Natural killer cell (primary cell): ENCODE results near the gene C19orf85. TPM values are rescaled to one million over a fixed set of nuclear protein-coding genes. Genes with fewer than 3 reads are reported as not detected.

ENCODE experiments used
- ATAC-seq, 3 donors: fragments of 150-1000 bp in 2 of 3; fragments of 200-7000 bp in 1 of 3; cut with Tn5 transposase; 1 replicate in 1 of 3; 2 replicates in 2 of 3; pipeline ENCODE4 v1.10.0; 2021; ENCODE audit warnings: mild to moderate bottlenecking in 2 of 3, moderate library complexity in 2 of 3
- DNase-seq, 2 donors: peaks; one replicate each; pipeline versions ENCODE4 v3.0.0 to v3.0.0-alpha.2; 2013 to 2021; ENCODE audit warnings: mixed read lengths in 1 of 2
- H3K27ac ChIP-seq: one replicate; pipeline ENCODE4 v1.5.1; 2013; ENCODE audit warnings: mild to moderate bottlenecking, low read length
- H3K27me3 ChIP-seq: one replicate; pipeline ENCODE4 v1.6.1; 2013; ENCODE audit warnings: low read length; ENCODE audit not compliant: control insufficient read depth, insufficient read depth
- H3K36me3 ChIP-seq: one replicate; pipeline ENCODE4 v1.6.1; 2013; ENCODE audit warnings: low read length; ENCODE audit not compliant: control insufficient read depth, insufficient read depth
- H3K4me1 ChIP-seq: one replicate; pipeline ENCODE4 v1.6.1; 2013; ENCODE audit warnings: low read length; ENCODE audit not compliant: control insufficient read depth, insufficient read depth
- H3K4me3 ChIP-seq: one replicate; pipeline ENCODE4 v1.5.1; 2013; ENCODE audit warnings: low read length
- H3K9me3 ChIP-seq: one replicate; pipeline ENCODE4 v1.6.1; 2013; ENCODE audit warnings: low read length; ENCODE audit not compliant: control insufficient read depth, insufficient read depth
- H3K27ac Mint-ChIP-seq, 2 donors: one replicate each; pipeline ENCODE4 v1.8.0; 2022; ENCODE audit warnings: mild to moderate bottlenecking in 2 of 2, mixed read lengths in 2 of 2, moderate library complexity in 1 of 2
- H3K27me3 Mint-ChIP-seq, 2 donors: one replicate each; pipeline ENCODE4 v1.8.0; 2022; ENCODE audit warnings: low read depth in 2 of 2, mixed read lengths in 2 of 2
- H3K36me3 Mint-ChIP-seq: one replicate; pipeline ENCODE4 v1.8.0; 2022; ENCODE audit warnings: mixed read lengths
- H3K4me1 Mint-ChIP-seq, 2 donors: one replicate each; pipeline ENCODE4 v1.8.0; 2022; ENCODE audit warnings: mixed read lengths in 2 of 2
- H3K4me3 Mint-ChIP-seq: one replicate; pipeline ENCODE4 v1.8.0; 2022; ENCODE audit warnings: mild to moderate bottlenecking, moderate library complexity, mixed read lengths
- H3K9me3 Mint-ChIP-seq, 2 donors: one replicate each; pipeline ENCODE4 v1.8.0; 2022; ENCODE audit warnings: mixed read lengths in 2 of 2
- WGBS: methylation state at CpG from one replicate; pipeline ENCODE4 v1.1.7; 2013; ENCODE audit warnings: missing lambda C conversion rate; ENCODE audit not compliant: insufficient coverage; 5-methylcytosine and 5-hydroxymethylcytosine counted together
- intact Hi-C: fragments of 100-400 bp; cut with micrococcal nuclease; formaldehyde crosslinking; loops from one replicate; pipeline ENCODE4 v1.14.2; 2022
- total RNA-seq, 4 donors: library from RNA; stranded (reverse); fragments of 120-200 nt in 1 of 4; gene quantifications; one replicate each; pipeline versions ENCODE4 v1.2.3 to v1.2.4, GENCODE V29; 2013 to 2022
- TF ChIP-seq, protein P1 (sequence below): fragments of 200-600 bp; IDR thresholded peaks from one replicate; pipeline ENCODE4 v1.8.0; 2022; ENCODE audit warnings: antibody characterized with exemption

The C19orf85 gene
- total RNA-seq, 3 donors from 2014 or later (not counting 1 experiment from before 2014, with no cell fraction given), result not detected

DNA sequence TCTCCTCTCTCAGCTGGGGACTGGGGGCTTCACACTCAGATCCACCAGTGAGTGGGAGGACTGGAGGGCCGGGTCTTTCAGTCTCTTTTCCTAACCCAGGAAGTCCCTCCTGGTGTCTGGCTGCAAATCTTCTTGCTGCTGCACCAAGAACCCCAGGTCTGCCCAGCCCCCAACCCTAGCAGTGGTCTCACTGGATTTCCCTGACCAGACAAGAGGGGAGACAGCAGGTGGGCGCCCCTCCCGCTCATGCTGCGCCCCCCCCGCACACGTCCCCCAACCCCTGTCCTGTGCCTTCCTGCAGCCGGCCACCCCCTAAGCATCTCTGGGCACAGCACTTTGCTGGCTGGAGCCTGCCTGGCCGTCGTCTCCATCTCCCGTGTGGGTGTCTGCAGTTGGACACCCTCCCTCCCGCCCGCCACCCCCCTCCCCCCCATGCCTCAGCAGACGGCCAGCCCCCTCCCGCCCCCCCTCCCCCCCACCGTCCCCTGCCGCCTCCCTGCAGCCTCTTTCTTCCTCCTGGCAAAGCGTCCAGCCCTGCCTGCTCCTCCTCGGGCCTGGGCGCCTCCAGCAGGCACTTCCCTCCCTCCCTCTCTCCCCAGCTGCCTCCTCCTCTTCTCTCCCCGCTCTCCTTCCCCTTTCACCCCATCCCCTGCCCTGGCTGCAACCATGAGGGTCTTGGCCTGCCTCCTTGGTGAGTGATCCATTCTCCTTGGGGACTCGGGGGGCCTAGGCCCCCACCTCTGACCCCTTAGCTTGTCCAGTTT, 23.6 kb upstream of the C19orf85 start, which contains the start of gene SSC5D:
Gene SSC5D (plus strand): TSS at position 513 of the 764 bp plus-strand sequence. CDS start 154 bp downstream, at position 667.
- H3K9me3 ChIP-seq, result no peaks in the 10 kb centered on the region
- intact Hi-C loops, result no loop called here
- peaks cover 1% of the 10 kb centered on the region for H3K36me3 ChIP-seq
- Mint-ChIP-seq H3K4me1 (peaks cover 0 to 7% of the 10 kb centered on the region in 2 donors), H3K4me3 (peak within 1 kb of the TSS; percentile 40), H3K36me3 (no peaks in the 10 kb centered on the region), H3K27ac (peak within 1 kb of the TSS in 1 of 2 donors; percentile 62), H3K9me3 (no peaks in the 10 kb centered on the region), H3K27me3 (peaks cover 0 to 8% of the 10 kb centered on the region in 2 donors)
- no peak within 1 kb of the TSS for H3K27ac ChIP-seq
- no peak within 1 kb of the TSS for H3K4me3 ChIP-seq
- TF ChIP-seq, protein P1, sequence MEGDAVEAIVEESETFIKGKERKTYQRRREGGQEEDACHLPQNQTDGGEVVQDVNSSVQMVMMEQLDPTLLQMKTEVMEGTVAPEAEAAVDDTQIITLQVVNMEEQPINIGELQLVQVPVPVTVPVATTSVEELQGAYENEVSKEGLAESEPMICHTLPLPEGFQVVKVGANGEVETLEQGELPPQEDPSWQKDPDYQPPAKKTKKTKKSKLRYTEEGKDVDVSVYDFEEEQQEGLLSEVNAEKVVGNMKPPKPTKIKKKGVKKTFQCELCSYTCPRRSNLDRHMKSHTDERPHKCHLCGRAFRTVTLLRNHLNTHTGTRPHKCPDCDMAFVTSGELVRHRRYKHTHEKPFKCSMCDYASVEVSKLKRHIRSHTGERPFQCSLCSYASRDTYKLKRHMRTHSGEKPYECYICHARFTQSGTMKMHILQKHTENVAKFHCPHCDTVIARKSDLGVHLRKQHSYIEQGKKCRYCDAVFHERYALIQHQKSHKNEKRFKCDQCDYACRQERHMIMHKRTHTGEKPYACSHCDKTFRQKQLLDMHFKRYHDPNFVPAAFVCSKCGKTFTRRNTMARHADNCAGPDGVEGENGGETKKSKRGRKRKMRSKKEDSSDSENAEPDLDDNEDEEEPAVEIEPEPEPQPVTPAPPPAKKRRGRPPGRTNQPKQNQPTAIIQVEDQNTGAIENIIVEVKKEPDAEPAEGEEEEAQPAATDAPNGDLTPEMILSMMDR, result no peak
- DNase-seq, result no peak
- ATAC-seq, result no peak
- 36% methylated on average over 11 of the region's 21 CpGs for WGBS
- peaks cover 23% of the 10 kb centered on the region for H3K4me1 ChIP-seq
- no peaks in the 10 kb centered on the region for H3K27me3 ChIP-seq

DNA sequence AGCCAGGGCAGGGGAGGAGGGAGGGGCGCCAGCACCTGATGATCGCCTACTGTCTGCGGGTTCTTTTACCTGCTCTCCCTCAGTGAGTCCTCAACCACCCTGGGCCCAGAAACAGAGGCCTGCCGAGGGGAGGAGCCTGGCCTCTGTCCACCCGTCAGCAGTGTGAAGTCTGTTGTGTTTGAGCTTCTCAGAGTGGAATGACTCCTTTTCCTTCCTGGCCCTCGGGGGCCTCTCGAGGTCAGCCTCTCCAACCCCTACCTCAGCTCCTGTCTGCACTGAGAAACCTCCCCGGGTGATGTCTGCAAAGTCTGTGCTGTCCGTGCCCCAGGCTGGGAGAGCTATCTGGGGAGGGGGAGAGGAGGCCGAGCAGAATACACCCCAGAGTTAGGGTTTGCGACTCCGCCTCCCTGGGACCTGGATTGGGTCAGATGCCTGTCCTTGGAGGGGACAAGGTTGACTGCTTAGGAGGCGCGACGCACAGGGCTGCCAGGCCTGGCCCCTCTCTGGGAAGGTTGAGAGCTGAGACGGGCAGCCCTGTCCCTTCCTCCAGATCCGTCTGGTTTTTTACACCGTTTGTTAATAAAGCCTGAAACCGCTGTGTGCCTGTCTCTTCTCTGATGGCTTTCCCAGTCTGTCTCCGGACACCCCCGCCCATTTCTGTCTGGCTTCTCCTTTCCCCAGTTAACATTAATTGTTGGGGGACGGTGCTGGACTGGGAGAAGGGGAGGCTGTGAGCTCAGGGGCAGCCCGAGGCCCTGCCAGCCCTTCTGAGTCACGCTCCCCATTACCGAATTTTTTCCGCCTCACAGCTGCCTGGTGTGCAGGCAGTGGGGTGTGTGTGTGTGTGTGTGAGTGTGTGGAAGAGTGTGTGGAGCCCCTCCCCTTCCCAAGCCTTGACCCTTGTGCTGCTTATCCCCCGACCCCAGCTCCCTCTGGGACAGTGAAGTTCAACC, 22.7 kb upstream of the C19orf85 start:
- Mint-ChIP-seq H3K9me3 (no peaks in the 10 kb centered on the region), H3K4me1 (peaks cover 0 to 7% of the 10 kb centered on the region in 2 donors), H3K36me3 (no peaks in the 10 kb centered on the region), H3K27ac (peak overlapping the region in 1 of 2 donors; percentile 62), H3K27me3 (peaks cover 0 to 8% of the 10 kb centered on the region in 2 donors), H3K4me3 (peak overlapping the region; percentile 40)
- Histone ChIP-seq H3K27ac (no peak overlapping the region), H3K9me3 (no peaks in the 10 kb centered on the region), H3K27me3 (no peaks in the 10 kb centered on the region), H3K4me1 (peaks cover 23% of the 10 kb centered on the region), H3K36me3 (peaks cover 5% of the 10 kb centered on the region), H3K4me3 (no peak overlapping the region)
- peak in 1 of 2 donors; percentile 43 for DNase-seq
- TF ChIP-seq, protein P1, result no peak
- ATAC-seq, result peak in 1 of 3 donors; percentile 4
- intact Hi-C loops, result no loop called here
- WGBS, result 75% methylated on average over 24 of the region's 27 CpGs

DNA sequence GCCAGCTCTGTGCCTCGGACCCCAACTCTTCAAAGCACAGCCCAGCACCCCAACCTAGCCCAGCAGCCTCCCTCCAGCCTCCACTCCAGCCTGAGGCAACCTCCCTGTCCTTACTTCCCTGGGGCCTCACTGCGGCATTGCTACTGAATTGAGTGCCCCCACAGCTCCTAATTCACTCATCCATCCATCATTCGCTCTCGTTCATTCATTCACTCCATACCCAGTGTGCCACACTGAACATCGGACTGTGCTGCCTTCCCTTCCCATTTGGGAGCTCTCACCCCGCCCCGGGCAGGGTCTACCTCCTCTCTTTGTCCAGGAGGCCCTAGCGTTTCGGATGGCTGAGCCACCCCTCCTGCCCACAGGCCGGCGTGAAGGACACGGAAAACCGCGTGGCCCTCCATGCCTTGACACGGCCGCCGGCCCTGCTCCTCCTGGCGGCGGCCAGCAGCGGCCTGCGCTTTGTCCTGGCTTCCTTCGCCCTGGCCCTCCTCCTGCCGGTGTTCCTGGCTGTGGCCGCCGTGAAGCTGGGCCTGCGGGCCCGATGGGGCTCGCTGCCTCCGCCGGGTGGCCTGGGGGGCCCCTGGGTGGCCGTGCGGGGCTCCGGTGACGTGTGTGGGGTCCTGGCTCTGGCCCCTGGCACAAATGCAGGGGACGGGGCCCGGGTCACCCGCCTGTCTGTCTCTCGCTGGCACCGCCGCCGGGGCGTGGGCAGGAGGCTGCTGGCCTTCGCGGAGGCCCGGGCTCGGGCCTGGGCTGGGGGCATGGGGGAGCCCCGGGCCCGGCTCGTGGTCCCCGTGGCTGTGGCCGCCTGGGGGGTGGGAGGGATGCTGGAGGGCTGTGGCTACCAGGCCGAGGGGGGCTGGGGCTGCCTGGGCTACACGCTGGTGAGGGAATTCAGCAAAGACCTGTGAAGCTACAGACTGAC, 21.8 kb upstream of the C19orf85 start:
- H3K4me3 Mint-ChIP-seq, result peak overlapping the region; percentile 76
- TF ChIP-seq, protein P1, result no peak
- Histone ChIP-seq H3K4me1 (peaks cover 23% of the 10 kb centered on the region), H3K9me3 (no peaks in the 10 kb centered on the region), H3K27ac (no peak overlapping the region), H3K36me3 (peaks cover 5% of the 10 kb centered on the region), H3K27me3 (no peaks in the 10 kb centered on the region), H3K4me3 (no peak overlapping the region)
- intact Hi-C loops, result no loop called here
- DNase-seq, result peak in 1 of 2 donors; percentile 15
- 89% methylated on average over 53 of the region's 53 CpGs for WGBS
- ATAC-seq, result no peak
- H3K4me1 Mint-ChIP-seq, result peaks cover 0 to 7% of the 10 kb centered on the region in 2 donors
- H3K36me3 Mint-ChIP-seq, result no peaks in the 10 kb centered on the region
- peak overlapping the region; percentile 47 to 85 for H3K27ac Mint-ChIP-seq
- H3K27me3 Mint-ChIP-seq, result peaks cover 0 to 2% of the 10 kb centered on the region in 2 donors
- H3K9me3 Mint-ChIP-seq, result no peaks in the 10 kb centered on the region
